Measurements from ENCODE around the gene DIAPH1.

Gene DIAPH1

DNA sequence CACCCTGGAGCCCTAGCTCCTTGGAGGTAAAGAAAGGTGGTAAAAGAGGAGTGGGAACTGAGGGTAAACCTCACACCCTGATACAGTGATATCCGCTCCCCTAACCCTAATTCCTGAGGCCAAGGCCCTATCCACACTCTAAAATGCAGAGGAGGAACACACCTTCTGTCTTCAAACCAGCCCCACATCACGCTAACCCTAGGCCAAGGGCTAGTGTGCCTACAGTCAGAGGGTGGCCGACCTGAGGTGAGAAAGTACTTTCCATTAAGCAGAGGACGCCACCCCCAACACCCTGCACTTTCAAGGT is 17.3 kb upstream of the DIAPH1 start:
- H3K36me3 Mint-ChIP-seq (ENCODE audit: low read depth): peaks cover 57% of the 10 kb centered on the region

DNA sequence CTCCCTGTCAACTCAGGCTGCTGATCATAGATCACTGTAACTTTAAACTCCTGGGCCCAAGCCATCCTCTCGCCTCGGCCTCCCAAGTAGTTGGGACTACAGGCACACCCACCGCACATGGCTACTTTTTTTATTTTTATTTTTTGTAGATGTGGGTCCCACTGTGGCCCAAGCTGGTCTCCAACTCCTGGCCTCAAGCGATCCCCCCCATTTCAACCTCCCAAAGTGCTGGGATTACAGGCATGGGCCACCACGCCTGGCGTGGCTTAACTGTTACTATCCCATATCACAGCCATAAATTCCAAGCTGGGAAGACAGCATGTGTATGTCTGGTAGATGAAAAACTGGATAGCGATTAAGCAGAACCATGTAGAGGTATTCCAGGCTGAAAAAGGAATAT is 16.8 kb upstream of the DIAPH1 start:
- Mint-ChIP-seq H3K4me3 (peak overlapping the region; percentile 91), H3K27ac (peak overlapping the region; percentile 59), H3K4me1 (ENCODE audit: low read depth) (peaks cover 58% of the 10 kb centered on the region), H3K36me3 (ENCODE audit: low read depth) (peaks cover 57% of the 10 kb centered on the region), H3K9me3 (no peaks in the 10 kb centered on the region), H3K27me3 (no peaks in the 10 kb centered on the region)
- intact Hi-C loops (cut with micrococcal nuclease): loop anchor here (2.0 kb wide), 1 partner anchor 17 kb away; the partner anchor contains the start of gene DIAPH1

More for the DNA sequence above, 17.3 kb upstream of the DIAPH1 start:
- intact Hi-C loops (cut with micrococcal nuclease): no loop called here
- peaks cover 62% of the 10 kb centered on the region for H3K4me1 Mint-ChIP-seq (ENCODE audit: low read depth)
- no peaks in the 10 kb centered on the region for H3K9me3 Mint-ChIP-seq
- peak overlapping the region; percentile 59 for H3K27ac Mint-ChIP-seq
- H3K4me3 Mint-ChIP-seq: peak overlapping the region; percentile 91
- no peaks in the 10 kb centered on the region for H3K27me3 Mint-ChIP-seq

DNA sequence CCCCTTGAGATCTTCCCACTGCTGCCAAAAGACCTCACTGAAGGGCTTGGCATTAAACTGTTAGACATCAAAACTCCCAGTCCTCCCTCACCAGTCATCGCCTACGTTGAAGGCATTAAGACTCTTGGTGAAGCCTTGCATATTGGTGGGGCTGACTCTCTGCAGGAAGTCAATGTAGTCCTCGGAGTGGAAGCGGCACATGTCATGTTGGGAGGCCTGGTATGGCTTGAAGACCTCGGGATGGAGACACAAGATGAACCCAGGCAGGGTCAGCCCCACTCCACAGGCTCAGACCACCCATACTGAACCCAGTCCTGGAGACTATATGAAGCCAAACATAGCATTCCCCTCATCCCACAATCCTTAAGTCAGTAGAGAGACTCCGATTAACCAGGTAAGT is 15.9 kb upstream of the DIAPH1 start:
- Mint-ChIP-seq H3K27me3 (no peaks in the 10 kb centered on the region), H3K9me3 (no peaks in the 10 kb centered on the region), H3K4me1 (ENCODE audit: low read depth) (peaks cover 61% of the 10 kb centered on the region), H3K4me3 (peak overlapping the region; percentile 91), H3K36me3 (ENCODE audit: low read depth) (peaks cover 55% of the 10 kb centered on the region), H3K27ac (peak overlapping the region; percentile 59)
- intact Hi-C loops (cut with micrococcal nuclease): loop anchor here (1.0 to 5.0 kb wide), 3 partner anchors 16 to 42 kb away; partner anchors contain the start of genes DIAPH1 and FCHSD1

DNA sequence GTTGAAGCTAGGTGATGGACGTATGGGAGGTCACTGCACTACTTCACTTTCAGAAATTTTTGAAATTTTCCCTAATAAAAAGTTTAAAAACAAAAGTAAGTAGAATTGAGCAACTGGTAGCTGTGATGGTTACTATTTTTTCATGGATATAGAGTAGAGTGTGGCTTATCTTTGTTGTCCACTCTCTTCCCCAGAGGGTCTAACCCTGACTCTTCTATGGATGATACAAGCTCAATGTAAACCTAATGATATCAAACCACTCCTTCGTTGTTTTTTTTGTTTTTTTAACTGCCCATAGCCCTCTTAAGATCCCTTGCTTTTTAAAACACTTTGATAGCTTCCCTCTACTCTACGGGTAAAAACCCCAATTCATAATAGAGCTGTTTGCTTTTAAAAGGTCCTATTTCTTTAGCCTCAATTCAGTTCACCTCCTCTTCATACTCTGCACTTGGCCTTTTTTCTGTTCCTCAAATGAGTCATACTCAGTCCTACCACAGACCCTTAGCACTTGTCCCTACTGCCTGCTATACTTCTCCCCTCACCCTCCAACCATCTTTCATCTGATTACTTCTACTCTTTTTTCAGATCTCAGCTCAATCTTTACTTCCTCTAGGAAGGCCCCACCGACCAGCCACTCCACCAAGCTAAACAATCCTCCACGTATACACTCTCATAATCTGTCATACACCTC is 15.2 kb upstream of the DIAPH1 start:
- Mint-ChIP-seq H3K27me3 (no peaks in the 10 kb centered on the region), H3K4me3 (peak overlapping the region; percentile 53), H3K9me3 (no peaks in the 10 kb centered on the region), H3K4me1 (ENCODE audit: low read depth) (peaks cover 62% of the 10 kb centered on the region), H3K27ac (peak overlapping the region; percentile 59), H3K36me3 (ENCODE audit: low read depth) (peaks cover 55% of the 10 kb centered on the region)
- intact Hi-C loops (cut with micrococcal nuclease): loop anchor here (1.0 to 5.0 kb wide), 3 partner anchors 15 to 42 kb away; partner anchors contain the start of genes DIAPH1 and FCHSD1

DNA sequence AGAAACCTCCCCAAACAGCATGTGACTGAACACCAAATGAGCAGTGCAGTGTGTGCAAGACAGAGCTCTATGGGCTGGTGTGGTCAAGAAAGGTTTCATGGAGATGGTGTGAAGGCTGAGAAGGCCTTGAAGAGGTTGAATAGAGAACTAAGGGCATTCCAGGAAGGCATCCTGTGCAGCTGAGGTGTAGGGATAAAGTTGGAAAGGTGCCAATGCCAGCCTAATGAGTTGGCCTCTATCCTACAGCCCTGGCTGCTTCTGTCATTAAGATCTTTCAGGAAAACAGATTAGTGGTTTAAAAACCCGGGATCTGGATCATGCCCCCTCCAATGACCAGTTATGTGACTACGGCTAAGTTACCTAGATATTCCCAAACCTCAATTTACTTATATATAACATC is 13.8 kb upstream of the DIAPH1 start:
- peaks cover 64% of the 10 kb centered on the region for H3K36me3 Mint-ChIP-seq (ENCODE audit: low read depth)
- H3K27ac Mint-ChIP-seq: no peak overlapping the region
- no peaks in the 10 kb centered on the region for H3K9me3 Mint-ChIP-seq
- intact Hi-C loops (cut with micrococcal nuclease): loop anchor here (5.0 kb wide), 1 partner anchor 40 kb away; no protein-coding TSS in a partner anchor
- peaks cover 62% of the 10 kb centered on the region for H3K4me1 Mint-ChIP-seq (ENCODE audit: low read depth)
- no peaks in the 10 kb centered on the region for H3K27me3 Mint-ChIP-seq
- no peak overlapping the region for H3K4me3 Mint-ChIP-seq

DNA sequence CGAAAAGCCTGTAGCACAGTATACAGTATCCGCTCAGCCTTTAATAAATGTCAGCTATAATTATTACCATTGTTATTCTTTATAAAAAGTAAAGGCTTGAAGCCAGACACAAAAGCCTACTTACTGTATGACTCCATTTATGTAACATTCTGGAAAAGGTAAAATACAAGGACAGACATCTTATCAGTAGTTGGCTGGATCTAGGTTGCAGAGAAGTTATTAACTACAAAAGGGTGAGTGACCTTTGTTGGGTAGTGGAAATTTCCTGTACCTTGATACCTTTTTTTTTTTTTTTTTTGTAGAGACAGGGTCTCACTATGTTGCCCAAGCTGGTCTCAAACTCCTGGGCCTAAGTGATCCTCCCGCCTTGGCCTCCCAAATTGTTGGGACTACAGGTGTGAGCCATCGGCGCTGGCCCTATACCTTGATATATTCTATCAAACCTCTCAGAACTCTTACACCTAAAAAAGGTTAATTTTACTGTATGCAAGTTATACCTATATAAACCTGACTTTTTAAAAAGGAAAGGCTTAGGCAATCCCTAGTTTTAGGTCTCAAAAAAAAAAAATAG is 11.9 kb upstream of the DIAPH1 start:
- Mint-ChIP-seq H3K4me3 (no peak overlapping the region), H3K36me3 (ENCODE audit: low read depth) (peaks cover 80% of the 10 kb centered on the region), H3K9me3 (no peaks in the 10 kb centered on the region), H3K27ac (no peak overlapping the region), H3K27me3 (no peaks in the 10 kb centered on the region), H3K4me1 (ENCODE audit: low read depth) (peaks cover 72% of the 10 kb centered on the region)
- intact Hi-C loops (cut with micrococcal nuclease): loop anchor here (5.0 kb wide), 1 partner anchor 38 kb away; no protein-coding TSS in a partner anchor

DNA sequence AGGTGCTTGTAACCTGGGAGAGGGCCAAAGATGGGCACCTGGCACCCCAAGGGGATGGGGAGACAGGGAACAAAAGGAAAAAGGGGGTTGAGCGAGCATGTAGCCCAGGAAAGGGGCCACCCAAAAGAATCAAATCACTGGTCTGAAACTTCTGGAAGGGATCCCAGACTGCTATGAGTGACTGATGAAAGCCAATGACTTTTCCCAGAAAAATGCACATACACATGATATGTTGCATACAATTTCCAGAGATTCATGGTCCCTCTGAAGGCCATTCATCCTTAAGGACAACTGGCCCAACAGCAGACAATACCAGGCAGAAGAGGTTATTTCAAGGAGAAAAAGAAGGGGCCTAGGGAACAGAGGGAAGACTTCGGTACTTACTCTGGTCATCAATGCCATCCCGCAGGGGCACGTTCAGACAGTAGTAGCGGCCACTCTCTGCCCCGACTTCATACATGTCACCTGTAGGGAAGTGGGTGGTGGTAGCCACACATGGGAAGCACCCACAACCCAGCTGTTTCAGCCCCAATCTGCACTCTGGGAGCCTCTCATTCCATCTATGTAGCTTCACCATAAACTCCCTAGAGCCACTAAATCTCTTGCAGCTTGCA is 9.5 kb upstream of the DIAPH1 start:
- Mint-ChIP-seq H3K27ac (peak overlapping the region; percentile 82), H3K4me1 (ENCODE audit: low read depth) (peaks cover 71% of the 10 kb centered on the region), H3K4me3 (no peak overlapping the region), H3K36me3 (ENCODE audit: low read depth) (peaks cover 85% of the 10 kb centered on the region), H3K27me3 (no peaks in the 10 kb centered on the region), H3K9me3 (no peaks in the 10 kb centered on the region)
- intact Hi-C loops (cut with micrococcal nuclease): no loop called here

DNA sequence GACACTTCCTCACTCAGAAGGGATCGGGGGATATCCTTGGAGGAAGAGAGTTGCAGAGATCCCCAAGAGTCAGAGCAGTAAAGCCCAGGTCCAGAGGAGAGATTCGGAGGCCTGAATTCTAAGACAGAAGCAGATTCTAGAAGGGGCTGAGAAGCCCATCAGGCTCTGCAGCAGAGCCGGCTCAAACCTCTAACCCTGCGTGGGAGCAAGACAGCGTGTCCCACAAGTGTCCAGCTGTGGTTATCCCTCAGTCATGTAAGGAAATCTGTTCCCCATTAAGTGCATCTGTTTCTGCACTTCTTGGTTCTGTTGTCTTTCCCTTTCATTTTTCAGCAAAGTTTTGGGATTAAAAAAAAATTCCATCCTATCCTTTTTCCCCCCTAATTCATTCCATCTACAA is 4.8 kb upstream of the DIAPH1 start:
- intact Hi-C loops (cut with micrococcal nuclease): no loop called here

DNA sequence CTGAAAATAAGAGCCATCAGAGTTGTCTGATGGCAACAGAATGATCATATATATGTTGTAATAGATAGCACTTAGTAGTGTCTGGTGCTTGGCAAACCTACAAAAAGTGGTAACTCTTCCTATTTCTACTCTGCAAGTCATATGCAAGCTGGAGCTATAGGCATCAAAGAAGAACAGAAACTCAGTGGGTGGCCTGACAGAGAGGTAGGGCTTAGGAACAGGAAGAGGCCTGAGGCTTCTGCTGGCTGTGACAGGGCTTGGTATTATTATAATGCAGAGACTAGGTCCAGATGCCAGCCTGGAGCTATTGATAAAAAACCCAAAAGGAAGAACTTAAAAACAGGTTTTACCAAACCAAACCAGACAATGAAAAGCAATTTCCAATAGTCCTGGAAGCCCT is 4.4 kb upstream of the DIAPH1 start:
- Mint-ChIP-seq H3K27me3 (no peaks in the 10 kb centered on the region), H3K9me3 (no peaks in the 10 kb centered on the region), H3K27ac (peak overlapping the region; percentile 90), H3K4me3 (peak overlapping the region; percentile 56), H3K4me1 (ENCODE audit: low read depth) (peaks cover 75% of the 10 kb centered on the region), H3K36me3 (ENCODE audit: low read depth) (peaks cover 87% of the 10 kb centered on the region)
- intact Hi-C loops (cut with micrococcal nuclease): no loop called here

More for the DNA sequence above, 4.8 kb upstream of the DIAPH1 start:
- peaks cover 87% of the 10 kb centered on the region for H3K36me3 Mint-ChIP-seq (ENCODE audit: low read depth)
- H3K27ac Mint-ChIP-seq: peak overlapping the region; percentile 90
- no peaks in the 10 kb centered on the region for H3K9me3 Mint-ChIP-seq
- no peaks in the 10 kb centered on the region for H3K27me3 Mint-ChIP-seq
- peaks cover 78% of the 10 kb centered on the region for H3K4me1 Mint-ChIP-seq (ENCODE audit: low read depth)
- H3K4me3 Mint-ChIP-seq: peak overlapping the region; percentile 56

DNA sequence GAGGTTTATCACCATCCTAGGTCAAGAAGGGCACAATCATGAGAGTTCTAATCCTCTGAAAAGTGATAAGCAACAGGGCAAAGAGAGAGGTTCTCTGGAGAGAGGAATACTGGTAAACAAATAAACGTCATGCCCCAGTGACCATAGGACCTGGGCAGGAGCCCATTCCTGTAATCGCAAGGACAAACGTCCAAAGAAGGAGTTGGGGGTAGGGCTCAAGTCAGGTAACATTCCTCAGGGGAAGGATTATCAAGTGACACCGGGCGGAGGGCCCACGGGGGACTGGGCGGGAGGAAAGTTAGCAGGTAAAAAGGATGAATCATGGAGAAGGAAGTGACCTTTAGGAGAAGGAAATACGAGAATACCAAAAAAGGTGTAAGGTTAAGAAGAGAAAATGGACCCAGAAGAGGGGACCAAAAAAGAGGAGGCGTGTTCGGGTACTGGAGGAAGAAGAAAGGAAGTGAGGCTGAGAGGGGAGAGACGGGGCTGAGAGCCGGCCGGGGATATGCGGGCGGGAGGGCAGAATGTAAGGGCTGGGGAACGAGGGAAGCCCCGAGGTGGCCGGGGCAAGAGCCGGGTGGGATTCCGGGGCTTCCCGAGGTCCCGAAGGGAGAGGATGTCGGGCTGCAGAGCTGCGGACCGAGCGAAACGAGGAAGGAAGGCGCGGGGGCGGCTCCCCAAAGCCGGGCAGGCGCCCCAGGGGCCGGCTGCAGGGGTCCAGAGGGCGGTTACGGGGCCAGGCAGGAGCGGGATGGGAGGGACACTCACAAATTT is 583 bp downstream of the DIAPH1 start:
- Mint-ChIP-seq H3K4me3 (peak overlapping the region; percentile 92), H3K27ac (peak overlapping the region; percentile 92), H3K36me3 (ENCODE audit: low read depth) (peaks cover 46% of the 10 kb centered on the region), H3K4me1 (ENCODE audit: low read depth) (peaks cover 70% of the 10 kb centered on the region), H3K9me3 (no peaks in the 10 kb centered on the region), H3K27me3 (no peaks in the 10 kb centered on the region)
- intact Hi-C loops (cut with micrococcal nuclease): loop anchor here (2.0 kb wide), 2 partner anchors 13 to 17 kb away; no protein-coding TSS in a partner anchor

DNA sequence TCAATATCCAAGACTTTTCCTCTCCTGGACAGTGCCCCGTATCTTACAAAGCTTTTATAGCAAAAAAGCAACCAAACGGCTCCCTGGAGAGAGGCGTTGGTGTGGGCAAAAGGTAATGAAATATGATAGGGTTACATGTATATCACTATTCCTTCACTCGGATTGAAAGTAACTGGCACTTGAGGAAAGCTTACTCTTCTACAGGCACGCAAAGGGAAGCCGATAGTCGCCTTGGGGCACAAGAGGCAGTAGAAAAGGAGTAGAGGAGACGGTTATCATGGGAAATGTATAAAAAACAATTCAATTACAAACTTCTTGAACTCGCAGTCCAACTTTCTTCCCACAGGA is 1.1 kb downstream of the DIAPH1 start:
- Mint-ChIP-seq H3K4me1 (ENCODE audit: low read depth) (peaks cover 70% of the 10 kb centered on the region), H3K36me3 (ENCODE audit: low read depth) (peaks cover 40% of the 10 kb centered on the region), H3K27ac (peak overlapping the region; percentile 92), H3K4me3 (peak overlapping the region; percentile 92), H3K27me3 (no peaks in the 10 kb centered on the region), H3K9me3 (no peaks in the 10 kb centered on the region)
- intact Hi-C loops (cut with micrococcal nuclease): loop anchor here (2.0 kb wide), 2 partner anchors 13 to 17 kb away; no protein-coding TSS in a partner anchor

DNA sequence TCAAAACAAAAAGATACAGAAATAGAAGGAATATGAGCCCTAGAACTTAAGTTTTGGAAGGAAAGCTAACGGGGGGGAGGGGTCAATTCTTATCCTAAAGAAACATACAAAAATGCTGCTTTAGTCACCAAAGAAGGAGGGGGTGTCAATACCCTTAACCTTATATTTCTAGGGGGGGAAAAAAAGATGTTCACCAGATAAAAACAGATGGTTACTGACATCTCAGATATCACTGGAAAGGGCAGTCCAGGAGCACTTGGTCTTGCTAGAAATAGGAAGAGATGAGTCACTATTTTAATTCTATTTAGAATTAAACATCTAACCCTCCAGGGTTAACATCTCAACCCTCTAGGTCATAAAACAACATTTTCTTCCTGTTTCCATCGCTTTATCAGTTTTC is 1.7 kb downstream of the DIAPH1 start:
- intact Hi-C loops (cut with micrococcal nuclease): no loop called here
- H3K9me3 Mint-ChIP-seq: no peaks in the 10 kb centered on the region
- peaks cover 69% of the 10 kb centered on the region for H3K4me1 Mint-ChIP-seq (ENCODE audit: low read depth)
- peak overlapping the region; percentile 92 for H3K4me3 Mint-ChIP-seq
- no peaks in the 10 kb centered on the region for H3K27me3 Mint-ChIP-seq
- H3K36me3 Mint-ChIP-seq (ENCODE audit: low read depth): peaks cover 35% of the 10 kb centered on the region
- peak overlapping the region; percentile 92 for H3K27ac Mint-ChIP-seq

DNA sequence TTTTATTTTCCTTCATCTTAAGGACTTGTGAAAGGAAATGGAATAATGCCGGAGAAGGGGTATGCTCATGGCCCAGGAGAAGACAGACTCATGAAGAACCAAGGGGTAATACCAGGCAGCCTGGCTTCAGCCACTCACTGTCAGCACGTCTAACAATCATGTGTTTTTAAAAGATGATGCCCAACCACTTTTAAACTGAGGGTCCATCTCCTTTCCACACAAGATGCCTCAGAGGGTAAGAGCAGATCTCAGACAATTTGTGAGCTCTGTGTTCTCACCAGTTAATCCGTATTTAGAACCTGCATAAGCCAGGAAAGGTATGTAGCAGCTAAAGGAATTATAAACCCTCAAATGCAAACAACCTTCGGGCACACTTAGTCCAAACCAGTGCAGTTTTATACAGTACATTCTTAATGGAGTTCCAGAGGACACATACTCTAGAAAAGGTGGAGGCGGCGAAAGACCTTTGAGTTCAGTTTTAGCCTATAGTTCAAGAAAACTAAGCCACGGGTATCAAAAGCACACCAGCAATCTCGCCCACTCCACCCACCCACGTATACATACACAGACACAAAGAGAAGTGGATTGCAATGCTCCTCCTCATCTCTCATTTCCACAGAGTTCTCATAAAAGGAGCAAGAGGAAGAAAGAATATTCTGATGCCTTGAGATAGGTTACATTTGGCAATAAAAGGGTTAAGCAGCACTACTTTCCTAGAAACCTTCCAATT is 2.6 kb downstream of the DIAPH1 start:
- Mint-ChIP-seq H3K9me3 (no peaks in the 10 kb centered on the region), H3K27me3 (no peaks in the 10 kb centered on the region), H3K4me3 (peak overlapping the region; percentile 92), H3K36me3 (ENCODE audit: low read depth) (peaks cover 31% of the 10 kb centered on the region), H3K27ac (peak overlapping the region; percentile 92), H3K4me1 (ENCODE audit: low read depth) (peaks cover 66% of the 10 kb centered on the region)
- intact Hi-C loops (cut with micrococcal nuclease): no loop called here

Data from dendritic cell treated with granulocyte-macrophage colony-stimulating factor and Interleukin-4, amounts not matched to agents 40 ng/mL and 50 ng/mL, for 4 days (primary cell).